NCI-H187 (cell line): ENCODE results near the gene DPPA2.

Source experiments
- DNase-seq, 2 experiments: peaks; one replicate each; lab custom pipeline; 2025; lab: John Stamatoyannopoulos, UW

The DPPA2 gene

GRCh38 chr3:109325109-109325508 is 8.8 kb upstream of the DPPA2 start:
- no peak for DNase-seq

DNA sequence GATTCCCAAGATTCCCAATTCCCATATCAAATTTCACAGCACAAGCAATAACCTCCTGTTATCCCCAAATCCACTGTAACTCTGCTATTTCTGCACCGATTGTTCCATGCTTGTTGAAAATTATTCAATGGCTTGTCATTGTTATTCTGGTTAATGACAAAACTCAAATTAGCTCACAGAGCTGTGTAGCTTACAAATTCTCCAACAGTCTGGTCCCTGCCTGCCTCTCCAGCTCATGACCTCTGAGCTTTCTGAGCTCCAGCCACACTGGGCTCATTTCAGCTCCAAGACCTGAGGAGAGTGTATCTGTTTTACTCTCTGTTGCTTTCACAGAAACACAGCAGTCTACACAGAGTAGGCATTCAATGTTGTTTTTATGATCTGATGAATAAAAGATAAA is 3.3 kb downstream of the DPPA2 start:
- no peak for DNase-seq

- DNase-seq = no peak
Measured at GRCh38 chr3:109297496-109297895, 18.8 kb downstream of the DPPA2 start.

GRCh38 chr3:109284071-109284470 is 32.2 kb downstream of the DPPA2 start:
- DNase-seq = no peak

GRCh38 chr3:109278546-109278945 is 37.8 kb downstream of the DPPA2 start:
- DNase-seq = no peak

- DNase-seq = no peak
Measured at GRCh38 chr3:109278141-109278540, 38.2 kb downstream of the DPPA2 start.

DNA sequence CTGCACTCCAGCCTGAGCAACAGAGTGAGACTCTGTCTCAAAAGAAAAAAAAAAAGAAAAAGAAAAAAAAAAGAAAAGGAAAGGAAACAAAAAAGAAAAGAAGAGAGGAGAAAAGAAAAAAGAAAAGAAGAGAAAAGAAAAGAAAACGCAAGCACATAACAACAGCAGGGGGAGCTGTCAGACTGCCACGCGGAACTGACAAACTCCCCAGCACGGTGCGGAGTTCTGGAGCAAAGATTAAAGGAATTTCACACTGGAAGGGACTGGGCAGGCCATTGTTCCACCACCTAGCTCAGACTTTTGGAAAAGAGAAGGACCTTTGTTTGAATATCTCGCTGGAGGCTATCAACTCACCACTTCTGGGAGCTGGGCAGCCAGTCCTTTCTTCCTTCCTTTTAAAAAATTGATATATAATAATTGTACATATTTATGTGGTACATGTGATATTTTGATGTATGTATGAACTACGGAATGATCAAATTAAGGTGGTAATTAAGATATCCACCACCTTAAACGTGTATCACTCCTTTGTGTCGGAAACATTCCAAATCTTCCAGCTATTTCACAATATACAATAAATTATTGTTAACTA is 40.5 kb downstream of the DPPA2 start:
- no peak for DNase-seq

GRCh38 chr3:109270779-109271178 is 45.5 kb downstream of the DPPA2 start:
- no peak for DNase-seq

- no peak for DNase-seq
Measured at GRCh38 chr3:109269577-109270275, 46.6 kb downstream of the DPPA2 start.

- no peak for DNase-seq
Measured at GRCh38 chr3:109268181-109268580, 48.1 kb downstream of the DPPA2 start.

GRCh38 chr3:109265295-109265694 is 51.0 kb downstream of the DPPA2 start:
- no peak for DNase-seq

- no peak for DNase-seq
Measured at GRCh38 chr3:109257269-109257668, 59.0 kb downstream of the DPPA2 start.

DNA sequence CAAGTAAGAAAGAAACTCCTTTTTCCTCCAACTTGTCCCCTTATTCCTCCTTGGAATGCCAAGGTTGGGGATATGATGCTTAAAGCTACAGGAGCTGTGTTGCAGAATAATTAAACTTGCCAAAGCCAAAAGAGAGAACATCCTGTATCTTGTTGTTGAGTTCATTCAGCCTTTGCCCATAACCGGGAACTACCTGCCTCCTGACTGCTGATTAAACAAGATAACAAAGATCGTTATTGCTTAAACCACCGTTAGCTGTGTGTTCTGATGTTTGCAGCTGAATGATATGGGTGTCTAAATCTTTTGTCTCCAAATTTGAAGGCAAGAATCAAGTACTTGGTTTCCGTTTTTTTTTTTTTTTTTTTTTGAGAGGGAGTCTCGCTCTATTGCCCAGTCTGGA is 61.5 kb downstream of the DPPA2 start:
- no peak for DNase-seq

DNA sequence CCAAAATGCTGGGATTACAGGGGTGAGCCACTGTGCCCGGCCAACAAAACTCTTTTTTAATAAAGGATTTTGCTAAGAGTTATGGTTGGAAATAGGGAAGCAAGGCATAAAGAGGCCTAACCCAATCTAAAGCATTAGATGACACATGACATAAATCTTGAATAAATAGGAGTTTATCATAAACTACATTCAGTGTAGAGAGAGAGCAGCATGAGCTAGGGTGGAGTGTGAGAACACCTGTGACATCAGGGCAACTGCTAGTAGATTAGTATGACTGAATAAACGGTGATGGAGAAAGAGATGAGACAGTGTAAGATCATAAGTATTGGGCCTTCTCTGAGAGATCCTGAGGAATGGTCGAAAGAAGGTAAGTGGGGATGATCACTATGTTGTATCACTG is 63.7 kb downstream of the DPPA2 start:
- DNase-seq = no peak
